ENCODE data around the gene CMTM4.
"Not testable (repeated sequence)": the region's sequence is repeated elsewhere in the genome, so short reads cannot be mapped to it uniquely, and the experiment has no call there.

CMTM4 gene

DNA sequence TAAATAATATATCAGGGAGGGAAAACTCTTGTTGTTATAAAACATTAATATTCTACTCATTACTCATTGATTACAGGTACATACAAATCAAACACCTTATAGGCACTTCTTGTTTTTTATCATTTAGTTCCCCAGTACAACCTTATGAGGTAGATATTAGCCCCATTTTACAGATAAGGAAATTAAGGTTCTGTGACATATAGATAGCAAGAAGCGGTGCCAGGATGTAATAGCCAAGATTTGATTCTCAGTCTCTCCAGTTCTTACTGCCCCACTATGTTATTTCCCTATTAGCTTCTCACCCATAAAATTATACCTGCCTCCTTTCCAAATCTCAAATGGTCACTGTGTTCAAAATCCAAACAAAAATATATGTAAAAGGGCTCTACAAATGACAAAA, 55.2 kb downstream of the CMTM4 start:
- DNase-seq (ENCODE audit: low spot score), result no peak

DNA sequence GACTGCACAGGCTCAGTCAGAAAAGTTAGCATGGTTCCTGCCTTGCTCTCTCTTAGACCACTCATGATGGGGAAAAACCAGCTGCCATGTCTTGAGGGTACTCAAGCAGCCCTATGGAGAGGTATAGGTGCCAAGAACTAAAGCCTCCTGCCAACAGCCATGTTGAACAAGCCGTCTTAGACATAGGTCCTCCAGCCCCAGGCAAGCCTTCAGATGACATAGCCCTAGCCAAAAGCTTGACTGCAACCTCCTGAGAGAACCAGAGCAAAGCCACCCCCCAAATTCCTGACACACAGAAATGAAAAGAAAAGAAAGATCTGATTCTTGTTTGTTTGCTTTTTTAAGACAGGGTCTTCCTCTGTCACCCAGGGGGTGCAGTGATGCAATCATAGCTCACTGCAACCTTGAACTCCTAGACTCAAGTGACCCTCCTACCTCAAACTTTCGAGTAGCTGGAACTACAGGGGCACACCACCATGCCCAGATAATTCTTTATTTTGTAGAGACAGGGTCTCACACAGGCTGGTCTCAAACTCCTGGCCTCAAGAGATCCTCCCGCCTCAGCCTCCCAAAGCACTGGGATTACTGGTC, 55.7 kb downstream of the CMTM4 start:
- DNase-seq (ENCODE audit: low spot score), result no peak

DNA sequence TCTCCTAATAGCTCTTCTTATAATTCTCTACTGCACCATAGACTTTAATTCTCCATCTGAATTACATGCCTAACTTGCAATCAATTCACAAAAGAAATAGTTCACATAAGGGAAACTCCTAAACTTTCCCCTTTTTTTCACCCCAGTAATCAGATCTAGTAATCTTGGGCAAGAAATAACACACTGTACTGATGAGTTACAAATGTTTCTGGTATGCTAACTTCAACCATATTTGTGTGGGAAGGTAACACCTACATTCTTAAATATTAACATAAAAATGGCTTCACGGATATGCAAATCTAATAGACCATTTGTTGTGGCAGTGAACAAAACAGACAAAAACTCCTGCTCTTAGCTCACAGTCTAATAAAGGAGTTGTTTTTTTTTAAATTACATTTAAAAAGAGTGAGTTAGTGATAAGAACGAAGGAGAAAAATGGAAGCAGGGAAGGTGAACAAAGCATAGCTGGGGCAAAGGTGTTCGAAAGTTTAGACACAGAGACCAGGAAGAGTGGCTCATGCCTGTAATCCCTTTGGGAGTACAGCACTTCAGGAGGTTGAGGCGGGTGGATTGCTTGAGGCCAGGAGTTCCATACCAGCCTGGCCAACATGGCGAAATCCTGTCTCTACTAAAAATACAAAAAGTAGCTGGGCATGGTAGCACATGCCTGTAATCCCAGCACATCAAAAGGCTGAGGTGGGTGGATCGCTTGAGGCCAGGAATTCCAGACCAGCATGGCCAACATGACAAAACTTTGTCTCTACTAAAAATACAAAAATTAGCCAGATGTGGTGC, 57.3 kb downstream of the CMTM4 start:
- no peak for DNase-seq (ENCODE audit: low spot score)

DNA sequence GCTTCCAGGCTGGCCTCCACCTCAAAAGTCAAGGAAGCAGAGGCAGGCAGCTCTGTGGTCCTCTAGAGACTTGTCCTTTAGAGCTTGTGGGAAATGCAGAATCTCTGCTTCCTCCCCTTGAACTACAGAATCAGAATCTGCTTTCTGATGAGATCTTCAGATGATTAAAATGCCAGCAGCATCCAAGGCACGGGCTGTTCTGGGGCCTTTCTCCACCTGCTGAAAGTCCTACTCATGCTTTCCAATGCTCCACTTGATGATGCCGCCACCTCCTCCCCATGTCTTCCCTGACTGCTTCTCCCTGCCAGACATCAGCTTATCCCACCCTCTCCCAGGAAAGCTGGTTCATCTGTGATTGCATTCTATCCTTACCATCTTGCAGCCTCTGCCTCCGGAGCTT, 58.7 kb downstream of the CMTM4 start:
- no peak for DNase-seq (ENCODE audit: low spot score)

DNA sequence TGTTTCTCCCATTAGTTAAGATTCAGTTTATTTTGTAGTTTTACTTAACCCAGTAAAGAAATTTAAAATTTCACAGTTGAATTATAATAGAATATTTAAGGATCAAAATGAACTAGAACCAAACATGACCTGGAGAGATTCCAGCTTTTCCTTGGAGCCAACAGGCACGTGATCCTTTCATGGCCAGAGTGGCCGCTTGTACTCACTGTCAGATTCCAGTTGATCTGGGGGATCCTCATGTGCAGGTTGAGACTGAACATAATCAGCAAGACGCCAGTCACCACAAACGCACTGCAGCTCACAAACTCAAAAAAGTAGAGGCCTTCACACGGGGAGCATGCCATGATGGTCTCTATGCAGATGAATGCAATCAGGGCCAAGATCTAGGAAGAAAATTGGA, 60.3 kb downstream of the CMTM4 start:
- DNase-seq (ENCODE audit: low spot score), result no peak

DNA sequence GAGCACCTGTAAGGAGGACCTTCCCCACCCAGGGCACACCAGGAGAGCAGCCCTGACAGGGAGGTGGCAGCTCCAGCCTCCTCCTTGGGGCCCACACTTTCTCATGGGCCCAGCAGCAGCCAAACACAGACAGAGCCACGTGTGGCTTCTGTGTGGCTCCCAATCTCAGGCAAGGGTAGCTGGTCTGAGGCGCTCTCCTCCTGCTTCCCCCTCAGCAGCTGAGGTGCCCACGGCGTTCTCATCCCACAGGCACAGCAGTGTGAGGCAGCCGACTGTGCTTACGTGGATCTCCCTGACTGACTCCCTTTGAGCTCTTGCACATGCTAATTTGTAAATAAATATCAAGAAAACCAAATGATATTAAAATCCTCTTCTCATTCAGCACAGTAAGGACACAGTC, 61.1 kb downstream of the CMTM4 start:
- no peak for DNase-seq (ENCODE audit: low spot score)

DNA sequence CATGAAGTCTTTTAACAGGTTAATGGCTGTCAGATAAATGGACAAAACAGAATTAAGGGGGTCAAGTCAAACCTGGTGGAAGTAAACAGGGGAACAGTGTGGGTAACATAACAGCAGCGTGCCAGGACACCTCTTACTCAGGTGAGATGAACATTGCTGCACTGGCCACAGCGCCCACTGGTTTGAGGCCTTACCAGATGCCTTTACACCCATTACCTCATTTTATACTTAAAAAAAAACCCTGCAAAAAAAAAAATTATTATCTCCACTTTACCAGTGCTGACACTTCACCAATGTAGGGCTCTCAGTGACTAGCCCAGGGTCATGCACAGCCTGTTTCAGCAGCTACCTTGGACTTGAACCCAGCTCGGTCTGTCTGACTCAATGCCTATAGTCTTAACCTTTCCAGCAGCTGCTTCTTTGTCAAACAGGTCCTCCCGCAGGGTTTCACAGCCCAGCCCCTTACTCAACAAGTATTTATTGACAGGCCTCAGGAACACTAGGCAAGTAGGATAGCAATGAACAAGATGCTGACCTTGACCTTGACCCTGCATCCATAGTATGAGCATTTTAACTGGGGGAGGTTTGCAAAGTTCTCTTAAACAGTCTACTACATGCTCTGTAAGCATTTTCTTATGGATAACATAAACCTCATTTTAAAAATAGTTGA, 61.9 kb downstream of the CMTM4 start:
- DNase-seq (ENCODE audit: low spot score), result no peak

DNA sequence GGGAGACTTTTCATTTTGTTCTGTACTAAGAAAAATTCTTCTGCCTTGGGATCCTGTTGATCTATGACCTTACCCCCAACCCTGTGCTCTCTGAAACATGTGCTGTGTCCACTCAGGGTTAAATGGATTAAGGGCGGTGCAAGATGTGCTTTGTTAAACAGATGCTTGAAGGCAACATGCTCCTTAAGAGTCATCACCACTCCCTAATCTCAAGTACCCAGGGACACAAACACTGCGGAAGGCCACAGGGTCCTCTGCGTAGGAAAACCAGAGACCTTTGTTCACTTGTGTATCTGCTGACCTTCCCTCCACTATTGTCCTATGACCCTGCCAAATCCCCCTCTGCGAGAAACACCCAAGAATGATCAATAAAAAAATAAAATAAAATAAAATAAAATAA, 65.0 kb downstream of the CMTM4 start:
- not testable (repeated sequence) for DNase-seq (ENCODE audit: low spot score)

DNA sequence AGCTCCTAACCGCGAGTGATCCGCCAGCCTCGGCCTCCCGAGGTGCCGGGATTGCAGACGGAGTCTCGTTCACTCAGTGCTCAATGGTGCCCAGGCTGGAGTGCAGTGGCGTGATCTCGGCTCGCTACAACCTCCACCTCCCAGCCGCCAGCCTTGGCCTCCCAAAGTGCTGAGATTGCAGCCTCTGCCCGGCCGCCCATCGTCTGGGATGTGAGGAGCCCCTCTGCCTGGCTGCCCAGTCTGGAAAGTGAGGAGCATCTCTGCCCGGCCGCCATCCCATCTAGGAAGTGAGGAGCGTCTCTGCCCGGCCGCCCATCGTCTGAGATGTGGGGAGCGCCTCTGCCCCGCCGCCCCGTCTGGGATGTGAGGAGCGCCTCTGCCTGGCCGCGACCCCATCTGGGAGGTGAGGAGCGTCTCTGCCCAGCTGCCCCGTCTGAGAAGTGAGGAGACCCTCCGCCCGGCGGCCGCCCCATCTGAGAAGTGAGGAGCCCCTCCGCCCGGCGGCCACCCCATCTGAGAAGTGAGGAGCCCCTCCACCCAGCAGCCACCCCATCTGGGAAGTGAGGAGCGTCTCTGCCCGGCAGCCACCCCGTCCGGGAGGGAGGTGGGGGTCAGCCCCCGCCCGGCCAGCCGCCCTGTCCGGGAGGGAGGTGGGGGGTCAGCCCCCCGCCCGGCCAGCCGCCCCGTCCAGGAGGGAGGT, 65.8 kb downstream of the CMTM4 start:
- not testable (repeated sequence) for DNase-seq (ENCODE audit: low spot score)

DNA sequence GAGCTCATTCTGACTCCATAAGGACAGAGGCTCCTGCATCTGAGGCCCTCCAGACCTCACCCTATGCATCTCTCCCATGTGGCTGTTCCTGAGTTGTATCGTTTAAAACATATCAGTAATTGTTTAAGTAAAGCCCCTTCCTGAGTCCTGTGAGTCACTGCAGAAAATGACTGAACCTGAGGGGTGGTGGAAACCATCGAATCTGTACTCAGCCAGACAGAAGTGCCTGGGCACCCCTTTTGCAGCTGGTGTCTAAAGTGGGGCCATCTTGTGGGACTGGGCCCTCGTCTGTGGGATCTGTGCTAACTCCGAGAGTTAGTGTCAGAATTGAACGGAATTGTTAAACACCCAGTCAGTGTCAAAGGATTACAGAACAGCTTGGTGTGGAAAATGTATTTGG, 66.7 kb downstream of the CMTM4 start:
- DNase-seq (ENCODE audit: low spot score), result no peak

DNA sequence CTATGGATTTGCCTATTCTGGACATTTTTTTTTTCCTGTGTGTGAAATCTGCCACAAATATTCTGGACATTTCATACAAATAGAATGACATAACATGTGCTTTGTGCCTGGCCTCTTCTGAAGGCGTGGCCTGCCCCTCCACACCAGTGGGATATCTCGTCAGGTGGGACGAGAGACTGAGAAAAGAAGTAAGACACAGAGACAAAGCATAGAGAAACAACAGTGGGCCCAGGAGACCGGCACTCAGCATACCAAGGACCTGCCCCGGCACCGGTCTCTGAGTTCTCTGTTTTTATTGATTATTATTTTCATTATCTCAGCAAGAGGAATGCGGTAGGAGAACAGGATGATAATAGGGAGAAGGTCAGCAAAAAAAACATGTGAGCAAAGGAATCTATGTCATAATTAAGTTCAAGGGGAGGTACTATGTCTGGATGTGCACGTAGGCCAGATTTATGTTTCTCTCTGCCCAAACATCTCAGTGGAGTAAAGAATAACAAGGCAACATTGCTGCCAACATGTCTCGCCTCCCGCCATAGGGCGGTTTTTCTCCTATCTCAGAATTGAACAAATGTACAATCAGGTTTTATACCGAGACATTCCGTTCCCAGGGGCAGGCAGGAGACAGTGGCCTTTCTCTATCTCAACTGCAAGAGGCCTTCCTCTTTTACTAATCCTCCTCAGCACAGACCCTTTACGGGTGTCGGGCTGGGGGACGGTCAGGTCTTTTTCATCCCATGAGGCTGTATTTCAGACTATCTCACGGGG, 68.7 kb downstream of the CMTM4 start:
- not testable (repeated sequence) for DNase-seq (ENCODE audit: low spot score)

DNA sequence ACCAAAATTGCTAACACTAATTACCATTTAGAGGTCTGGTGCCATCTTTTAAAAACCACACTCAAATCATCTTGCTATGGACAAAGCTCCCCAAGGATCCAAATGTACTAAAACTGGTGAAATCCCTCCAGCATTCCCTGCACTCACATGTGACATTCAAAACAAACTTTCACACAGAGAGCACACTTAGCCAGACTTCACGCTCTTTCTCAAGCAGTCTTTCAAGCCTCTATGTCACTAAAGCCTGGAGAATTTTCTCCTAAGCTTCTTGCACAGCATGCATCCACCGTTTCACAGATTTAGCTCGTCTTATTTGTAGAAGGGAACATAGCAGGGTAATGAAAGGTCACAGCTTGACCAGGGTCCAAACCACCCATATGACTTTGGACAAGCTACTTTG, 72.8 kb downstream of the CMTM4 start:
- DNase-seq (ENCODE audit: low spot score), result no peak

DNA sequence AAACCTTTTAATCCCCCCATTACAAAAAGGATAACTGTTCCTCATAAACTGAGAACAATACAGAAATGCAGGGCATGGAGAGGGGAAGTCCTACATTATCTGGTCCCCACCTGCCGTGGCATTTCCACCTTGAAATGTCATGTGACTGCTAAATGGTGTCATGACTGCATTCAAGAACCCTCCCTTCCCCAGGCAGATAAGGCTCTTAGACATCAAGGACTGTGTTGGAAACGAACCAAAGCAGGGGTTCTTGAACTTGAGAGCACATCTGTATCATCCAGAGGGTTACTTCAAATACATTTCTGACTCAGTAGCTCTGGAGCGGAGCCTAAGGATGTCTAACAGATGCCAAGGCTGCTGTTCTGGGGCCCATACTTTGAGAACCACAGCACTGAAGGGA, 73.7 kb downstream of the CMTM4 start:
- no peak for DNase-seq (ENCODE audit: low spot score)

DNA sequence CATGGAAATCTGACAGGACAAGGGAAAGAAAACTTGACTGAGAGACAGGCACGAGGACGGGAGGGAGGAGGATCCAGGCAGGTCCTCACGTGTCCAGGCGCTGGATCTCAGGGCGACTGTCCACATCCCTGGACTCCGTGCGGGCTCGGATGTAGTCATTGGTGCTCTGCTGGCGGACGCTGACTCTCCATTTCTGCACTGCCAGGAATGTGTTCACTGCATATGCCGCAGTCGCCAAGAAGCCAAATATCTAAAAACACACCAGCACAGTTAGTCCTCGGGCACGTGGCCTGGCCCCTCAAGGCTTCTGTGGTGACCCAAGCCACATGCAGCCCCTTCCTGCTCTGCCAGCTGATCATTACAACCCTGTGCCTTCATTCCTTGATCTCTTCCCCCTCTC, 74.6 kb downstream of the CMTM4 start:
- no peak for DNase-seq (ENCODE audit: low spot score)

DNA sequence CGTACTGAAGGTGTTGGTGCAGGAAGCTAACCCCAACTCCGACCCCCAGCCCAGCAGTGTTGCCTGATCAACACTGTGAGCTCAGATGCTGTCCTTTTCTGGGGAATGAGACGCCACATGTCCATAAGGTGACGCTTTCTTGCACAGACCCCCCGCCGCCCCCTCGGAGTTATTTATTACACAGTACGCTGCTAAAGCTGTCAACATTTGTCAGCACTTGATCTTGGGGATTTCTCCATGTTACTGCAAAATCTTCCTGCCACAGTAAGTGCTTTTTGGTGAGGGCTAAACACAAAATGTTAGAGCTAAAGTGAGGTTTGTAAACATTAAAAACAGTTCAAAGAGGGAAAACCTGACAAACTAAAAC, 76.1 kb downstream of the CMTM4 start:
- DNase-seq (ENCODE audit: low spot score), result no peak

DNA sequence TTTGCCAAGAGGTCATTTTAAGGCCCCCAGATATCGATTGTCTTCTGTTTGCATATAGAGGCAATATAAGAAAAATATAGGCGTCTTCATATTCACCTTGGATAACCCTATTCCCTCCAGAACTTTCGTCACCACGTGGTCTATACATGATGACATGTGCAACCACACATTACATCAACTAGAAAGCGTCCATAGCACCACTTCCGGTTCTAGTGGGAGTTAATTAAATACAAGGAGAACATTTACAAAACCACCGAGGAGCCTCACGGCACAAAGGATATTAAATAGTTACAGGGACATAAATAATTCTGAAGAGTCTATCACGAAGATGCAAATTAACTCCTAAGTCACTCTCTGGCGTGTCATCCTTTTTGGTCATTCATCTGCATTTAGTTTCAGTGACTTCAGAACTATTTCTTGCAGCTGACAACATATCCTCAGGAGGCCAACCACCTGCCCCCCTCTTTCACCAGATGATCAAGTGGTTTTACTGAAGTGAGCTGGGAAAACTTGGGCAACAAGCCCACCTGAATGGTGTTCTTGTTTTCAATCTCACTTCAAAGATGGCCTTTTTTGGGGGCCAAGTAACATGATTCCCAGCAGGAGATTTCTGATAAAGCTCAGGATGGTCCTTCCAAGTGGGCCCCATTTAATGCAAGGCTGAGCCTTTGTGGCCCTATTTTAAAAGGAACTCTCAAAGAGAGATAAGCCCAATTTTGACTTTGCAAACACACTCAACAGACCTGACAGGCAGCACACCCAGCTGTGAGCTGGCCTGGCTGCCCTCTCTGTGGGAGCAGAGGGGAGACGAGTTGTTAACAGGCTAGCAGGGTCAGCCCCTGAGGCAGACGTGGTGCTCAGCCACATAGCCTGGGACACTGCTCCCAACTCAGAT, 76.8 kb downstream of the CMTM4 start:
- DNase-seq (ENCODE audit: low spot score), result peak; percentile 37

DNA sequence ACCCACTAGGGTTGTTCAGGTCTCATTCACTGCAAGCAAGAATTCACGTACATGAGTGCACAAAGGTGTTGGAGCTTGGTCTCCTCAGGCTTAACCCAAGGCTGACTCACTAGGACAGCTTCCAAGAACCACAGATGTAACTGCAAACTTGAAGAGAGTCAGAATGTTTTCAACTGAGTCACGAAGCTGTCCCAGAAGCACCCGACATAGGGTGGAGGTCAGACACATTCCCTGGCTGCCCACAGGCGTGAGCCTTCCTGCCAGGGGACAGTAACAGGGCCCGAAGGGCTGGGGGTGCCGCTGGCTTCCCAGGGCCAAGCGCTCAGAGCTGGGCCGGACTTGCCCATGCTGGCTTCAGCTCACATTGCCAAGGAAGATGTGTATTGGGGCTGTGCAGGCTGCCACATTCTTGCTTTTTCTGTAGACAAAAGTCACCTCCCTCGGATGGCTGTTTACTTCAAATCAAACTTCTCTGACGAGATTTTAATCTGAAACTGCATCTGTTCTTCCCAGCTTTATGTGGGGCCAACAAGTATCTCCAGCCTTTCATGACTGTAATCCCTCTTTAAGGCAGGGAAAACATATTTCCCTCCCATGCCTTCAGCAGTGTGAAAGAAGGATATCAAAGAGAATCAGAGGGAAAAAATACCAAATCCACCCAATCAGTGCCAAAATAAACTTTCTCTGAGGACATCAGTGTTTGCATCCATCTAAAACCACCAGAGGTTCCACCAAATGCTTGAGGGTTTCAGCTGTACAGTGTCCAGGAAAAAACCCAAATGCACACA, 77.8 kb downstream of the CMTM4 start:
- DNase-seq (ENCODE audit: low spot score), result peak; percentile 90

DNA sequence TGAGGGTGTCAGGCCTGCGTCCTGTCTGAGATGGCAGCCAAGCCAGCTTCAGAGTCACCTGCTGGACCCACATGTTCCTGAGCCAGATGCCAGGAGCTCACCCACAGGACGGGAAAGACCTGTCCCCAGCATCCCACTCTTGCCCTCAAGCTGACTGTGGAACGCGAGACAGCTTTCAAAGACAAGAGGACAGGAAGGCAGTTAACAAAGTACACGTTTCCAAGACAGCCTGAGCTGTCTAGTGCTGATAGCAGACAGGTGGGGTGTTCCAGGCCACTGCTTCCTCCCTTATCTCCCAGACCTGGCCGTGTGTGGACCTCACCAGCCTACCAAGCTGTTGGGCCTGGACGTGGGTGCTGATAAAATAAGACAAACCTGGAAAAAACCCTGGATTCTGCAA, 78.8 kb downstream of the CMTM4 start:
- DNase-seq (ENCODE audit: low spot score), result no peak

DNA sequence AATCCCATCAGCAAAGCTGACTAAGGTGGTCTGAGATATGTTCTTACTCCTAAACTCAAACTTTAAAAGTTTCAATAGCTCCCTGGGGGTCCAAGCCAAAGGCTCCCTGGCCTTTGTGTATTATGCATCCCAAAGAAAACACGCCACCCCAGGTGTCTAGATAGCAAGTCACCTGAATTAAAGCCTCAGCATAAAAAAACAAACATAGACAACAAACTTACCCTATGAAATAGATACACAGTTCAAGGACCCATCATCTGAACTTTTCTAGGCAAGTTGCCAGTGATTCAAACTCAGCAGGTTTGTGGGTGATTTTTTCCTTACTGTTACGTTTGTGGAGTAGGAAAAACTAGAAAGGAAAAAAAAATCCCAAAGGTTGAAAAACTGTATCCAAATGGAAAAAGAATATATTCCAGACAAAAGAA, 79.5 kb downstream of the CMTM4 start:
- no peak for DNase-seq (ENCODE audit: low spot score)

DNA sequence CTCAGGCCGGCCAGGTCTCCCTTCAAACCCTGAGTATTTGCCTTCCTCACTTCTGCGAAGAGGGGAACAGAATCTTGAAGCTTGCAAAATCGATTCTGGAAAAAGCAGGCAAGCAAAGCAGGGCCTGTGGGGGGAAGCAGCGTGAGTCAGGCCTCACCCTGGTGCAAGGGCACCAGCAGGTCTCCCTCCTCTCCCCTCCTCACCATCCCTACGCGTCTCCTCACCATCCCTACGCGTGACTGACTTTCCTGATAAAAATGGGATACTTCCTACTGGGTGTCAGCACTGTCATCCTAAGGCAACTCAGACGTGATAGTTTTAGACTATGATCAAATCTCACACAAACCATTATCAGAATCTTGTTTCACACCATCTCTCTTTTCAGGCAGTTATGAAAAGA, 80.0 kb downstream of the CMTM4 start:
- DNase-seq (ENCODE audit: low spot score), result no peak
